Measurements from ENCODE around the gene ERH.

- TF ChIP-seq POLR2A (IDR thresholded peaks at IDR 0.05) (no peak), CTCF (IDR thresholded peaks at IDR 0.05) (no peak)
Observed at GRCh38 chr14:69374235-69374634, 23.9 kb downstream of the ERH start.
